GM19099 (cell line): ENCODE results near the gene HLCS.

ENCODE experiments used
- POLR2A ChIP-seq: IDR thresholded peaks from 3 replicates; pipeline ENCODE4 v1.6.1; 2011; ENCODE audit warnings: low read depth; ENCODE audit not compliant: insufficient read length; ENCODE audit errors: extremely low read depth

The HLCS gene

DNA sequence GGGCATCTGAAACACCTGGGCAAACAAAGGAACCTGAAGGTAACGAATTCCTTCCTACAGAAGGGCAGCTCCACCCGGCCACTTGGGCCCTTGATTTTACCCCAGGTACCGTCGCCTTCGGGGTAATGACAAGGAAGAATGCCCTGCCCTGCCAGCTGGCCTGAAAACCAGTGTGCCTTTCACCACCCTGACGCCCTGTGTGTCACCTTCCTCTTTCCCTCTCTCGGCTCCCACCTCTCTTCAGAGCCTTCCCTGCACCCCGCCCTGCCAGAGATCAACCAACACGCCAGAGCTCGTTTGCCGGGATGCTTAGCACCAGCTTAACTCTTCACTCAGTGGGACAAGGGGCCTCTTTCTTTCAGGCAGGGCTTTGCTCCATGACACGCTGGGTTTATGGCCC is 181.5 kb downstream of the HLCS start:
- no peak for TF ChIP-seq POLR2A

DNA sequence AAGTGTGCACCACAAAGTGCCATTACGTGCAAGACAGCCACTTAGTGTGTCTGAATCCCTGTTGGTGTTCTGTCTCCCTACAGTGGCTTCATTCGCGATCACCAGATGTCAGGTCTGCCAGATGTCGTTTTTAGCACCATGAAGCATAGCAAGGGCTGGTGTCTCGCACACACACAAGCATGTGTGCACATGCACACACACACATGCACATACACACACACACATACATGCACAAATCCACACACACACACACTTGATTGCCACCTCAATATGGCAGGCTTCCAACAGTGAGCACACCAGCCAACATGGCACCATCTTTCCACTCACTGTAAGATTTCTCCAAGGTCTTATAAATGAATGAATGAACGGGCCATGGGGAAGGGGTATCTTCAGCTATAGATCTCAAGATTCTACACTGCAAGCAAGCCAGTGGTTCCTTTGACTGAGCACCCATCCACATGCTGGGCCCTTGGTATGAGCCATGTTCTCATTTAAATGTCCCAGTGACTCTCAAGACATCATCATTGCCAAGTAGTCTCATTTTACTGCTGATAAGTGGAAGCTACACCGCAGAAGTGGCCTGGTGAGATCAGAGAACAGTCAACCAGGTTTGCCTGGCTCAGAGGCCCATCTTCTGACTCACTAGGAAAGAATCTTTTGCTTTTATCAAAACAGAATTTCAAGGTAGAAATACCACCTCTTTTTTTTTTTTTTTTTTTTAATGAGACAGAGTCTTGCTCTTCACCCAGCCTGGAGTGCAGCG is 182.7 kb downstream of the HLCS start:
- no peak for TF ChIP-seq POLR2A

- no peak for TF ChIP-seq POLR2A
These were observed 185.6 kb downstream of the HLCS start for GRCh38 chr21:36780861-36781260.

DNA sequence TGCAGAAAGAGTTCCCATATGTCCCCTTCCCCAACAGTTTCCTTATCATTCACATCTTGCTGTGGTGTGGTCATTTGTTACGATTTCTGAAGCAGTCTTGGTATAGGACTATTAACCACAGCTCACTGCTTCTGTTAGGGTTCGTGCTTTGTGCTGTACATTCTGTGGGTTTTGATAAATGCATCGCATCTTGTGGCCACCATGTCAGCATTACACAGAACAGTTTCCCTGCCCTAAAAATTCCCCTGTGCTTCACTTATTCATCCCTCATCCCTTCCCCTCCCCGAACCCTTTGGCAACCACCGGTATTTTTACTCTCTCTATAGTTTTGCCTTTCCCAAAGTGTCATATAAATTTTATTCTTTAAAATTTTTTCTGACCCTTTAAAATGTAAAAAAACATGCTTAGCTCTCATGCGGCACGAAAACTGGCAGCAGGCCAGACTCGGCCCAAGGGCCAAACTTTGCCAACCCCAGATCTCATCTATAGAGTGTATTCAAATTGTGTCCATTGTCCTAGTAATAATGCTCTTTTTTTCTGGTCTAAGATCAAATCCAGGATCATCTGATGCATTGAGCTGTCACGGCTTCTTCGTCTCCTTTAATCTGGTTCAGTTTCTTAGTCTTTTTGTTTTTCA is 189.4 kb downstream of the HLCS start:
- no peak for TF ChIP-seq POLR2A

GRCh38 chr21:36773995-36774394 is 192.5 kb downstream of the HLCS start:
- TF ChIP-seq POLR2A, result no peak

DNA sequence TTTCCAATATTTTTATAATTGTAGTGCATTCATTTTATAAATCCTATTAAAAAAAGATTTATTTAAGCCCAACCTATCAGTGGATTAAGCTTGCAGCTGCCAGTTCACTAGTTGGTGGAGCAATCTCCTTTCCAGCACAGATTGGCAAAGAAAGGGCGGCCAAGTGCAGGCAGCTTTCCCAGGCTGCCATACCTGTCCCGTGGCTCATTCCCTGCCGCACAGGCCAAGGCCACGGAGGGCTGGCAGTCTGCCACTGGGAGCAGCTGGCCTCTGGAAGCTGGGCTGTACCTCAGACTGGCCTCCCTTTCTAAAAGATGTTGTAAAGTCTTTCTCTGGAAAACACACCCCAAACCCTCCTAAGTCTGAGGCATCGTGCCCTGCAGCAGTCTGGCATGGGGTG is 193.4 kb downstream of the HLCS start:
- no peak for TF ChIP-seq POLR2A

DNA sequence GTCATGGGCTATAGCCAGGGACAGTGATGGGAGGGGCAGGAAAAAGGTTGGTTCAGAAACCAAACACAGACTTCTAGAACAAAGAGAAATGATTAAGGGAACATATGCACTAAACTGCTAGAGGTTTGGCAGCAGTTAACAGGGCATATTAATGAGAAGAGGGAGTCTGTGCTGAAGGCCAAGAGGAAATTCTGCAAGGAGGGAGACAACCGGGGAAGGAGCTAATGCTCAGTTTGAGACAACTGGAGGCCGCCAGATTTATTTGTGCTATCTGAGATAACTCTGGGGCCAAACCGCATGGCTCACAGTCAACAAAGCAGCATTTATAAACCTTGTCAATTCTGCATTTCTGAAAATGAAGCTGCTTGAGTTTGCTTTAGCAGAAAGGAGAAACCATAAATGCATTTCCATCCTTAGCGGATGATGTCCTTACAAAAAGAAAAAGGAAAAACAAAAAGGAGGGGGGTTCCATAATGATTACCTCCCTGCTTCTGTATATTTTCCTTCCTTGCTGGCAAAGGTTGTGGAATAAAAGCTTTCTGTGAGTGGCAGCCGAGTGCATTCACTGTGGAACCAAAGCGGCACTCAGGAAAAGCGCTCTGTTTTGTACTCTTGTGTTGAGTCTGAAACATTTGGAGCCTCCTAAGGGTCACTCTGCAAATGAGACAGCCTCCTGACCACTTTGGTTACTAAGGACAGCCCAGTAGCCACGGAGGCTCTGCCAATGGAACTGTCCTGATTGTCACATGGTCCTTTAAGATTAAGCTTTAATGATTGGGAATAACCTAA is 197.2 kb downstream of the HLCS start:
- TF ChIP-seq POLR2A, result no peak

DNA sequence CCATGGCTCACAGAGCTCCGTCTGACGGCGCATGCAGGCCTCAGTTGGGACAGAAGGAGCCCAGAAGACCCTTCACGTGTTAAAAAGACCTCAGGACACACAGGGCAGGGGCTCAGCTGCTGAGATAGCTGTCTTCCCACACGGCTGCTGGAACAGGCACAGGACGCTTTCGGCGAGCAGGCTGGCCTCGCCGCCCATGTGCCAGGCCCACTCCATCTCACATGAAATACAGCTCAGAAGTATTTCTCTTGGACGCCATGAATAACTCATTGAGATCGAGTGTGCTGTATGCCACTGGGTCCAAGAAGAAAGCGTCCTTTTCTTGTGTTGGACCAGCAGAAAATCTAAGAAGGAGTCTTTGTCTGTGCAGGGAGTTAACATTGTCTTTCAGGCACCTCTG is 198.0 kb downstream of the HLCS start:
- TF ChIP-seq POLR2A, result no peak

DNA sequence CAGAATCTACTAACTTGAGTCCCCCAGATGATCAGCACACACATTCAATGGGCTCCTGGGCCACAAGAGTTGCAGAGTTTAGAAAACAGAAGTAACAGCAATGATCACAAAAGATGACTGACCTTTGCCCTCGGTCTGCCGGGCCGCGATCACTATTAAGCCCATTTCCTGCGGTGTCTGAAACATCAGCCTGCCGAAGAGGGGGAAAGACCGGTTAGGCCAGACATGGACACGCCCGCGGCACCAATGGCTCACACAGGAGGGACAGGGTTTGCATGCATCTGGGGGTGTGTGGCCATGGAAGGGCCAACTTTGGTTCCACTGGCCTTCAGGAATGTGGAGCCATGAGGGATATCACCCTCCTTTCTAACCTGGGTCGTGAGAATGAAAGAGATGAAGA is 199.4 kb downstream of the HLCS start:
- TF ChIP-seq POLR2A, result no peak

DNA sequence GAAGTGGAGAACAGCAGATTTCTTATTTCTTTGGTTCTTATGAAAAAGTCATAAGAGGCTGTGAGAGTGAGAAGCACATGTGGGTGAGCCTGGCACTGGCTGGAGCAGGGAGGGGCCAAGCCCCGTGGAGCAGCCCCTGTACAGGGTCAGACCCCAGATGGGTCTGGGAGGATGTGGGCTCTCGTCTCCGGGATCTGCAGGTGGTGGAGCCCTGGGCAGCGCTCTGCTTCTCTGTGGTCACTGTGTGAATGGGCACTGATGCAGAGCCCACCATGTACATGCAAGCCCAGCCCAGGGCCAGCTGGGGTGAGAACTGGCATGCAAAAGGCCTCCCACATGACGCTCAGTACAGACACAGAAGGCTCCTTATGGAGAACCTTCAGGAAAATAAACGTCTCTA is 200.0 kb downstream of the HLCS start:
- no peak for TF ChIP-seq POLR2A

DNA sequence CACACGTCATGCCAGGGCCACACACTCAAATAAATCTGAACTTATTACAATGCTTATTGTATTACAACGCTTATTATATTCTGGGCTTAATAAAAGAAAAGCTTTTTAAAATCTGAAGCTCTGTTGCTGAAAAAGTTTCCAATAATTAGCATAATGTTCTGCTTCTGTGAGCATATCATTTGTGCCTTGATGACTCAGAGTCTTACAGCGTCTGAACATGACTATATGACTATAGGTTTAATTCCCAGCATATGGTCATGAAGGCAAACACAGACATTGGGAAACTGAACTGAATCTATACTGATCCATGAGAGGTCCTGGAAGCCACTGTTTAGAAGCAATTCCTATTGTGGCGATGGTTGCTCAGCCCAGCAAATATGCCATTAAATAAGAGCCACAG is 201.2 kb downstream of the HLCS start:
- TF ChIP-seq POLR2A, result no peak

GRCh38 chr21:36763305-36763704 is 203.2 kb downstream of the HLCS start:
- no peak for TF ChIP-seq POLR2A

DNA sequence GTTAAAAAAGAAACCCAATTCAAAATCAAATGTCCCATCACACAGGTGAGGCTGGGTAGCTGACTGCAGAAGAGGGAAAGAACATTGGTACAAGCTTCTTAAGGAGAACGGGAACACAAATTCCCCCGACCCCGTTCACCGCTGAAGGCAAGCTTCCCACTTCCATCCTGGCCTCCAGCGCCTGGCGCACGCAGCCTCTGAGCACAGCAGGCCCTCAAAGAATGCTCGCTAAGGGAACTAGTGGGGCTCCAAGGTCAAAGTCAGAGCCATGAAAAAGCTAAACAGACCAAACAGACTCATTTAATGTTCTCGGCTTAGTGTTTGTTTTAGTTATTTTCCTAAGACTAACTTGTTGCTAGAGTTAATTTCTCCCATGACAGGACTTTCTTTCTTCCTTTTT is 203.8 kb downstream of the HLCS start:
- no peak for TF ChIP-seq POLR2A

DNA sequence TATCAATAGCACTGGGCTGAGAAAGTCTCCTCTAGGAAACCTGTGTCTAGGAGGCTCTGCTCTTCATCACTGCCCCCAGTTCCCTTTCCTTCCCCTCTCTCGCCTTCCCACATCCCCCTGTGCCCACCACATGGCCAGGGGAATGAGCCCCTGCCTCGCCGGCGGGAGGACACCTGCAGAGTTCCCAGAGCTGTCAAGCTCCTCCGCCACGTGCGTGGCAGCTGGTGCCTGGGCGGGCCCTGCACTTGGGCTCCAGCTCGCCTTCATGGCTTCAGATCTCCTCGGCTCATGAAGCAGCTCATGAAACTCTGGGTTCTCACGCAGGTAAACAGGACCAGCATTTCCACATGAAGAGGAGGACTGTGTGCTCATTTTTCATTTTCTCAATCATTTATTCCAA is 204.8 kb downstream of the HLCS start:
- TF ChIP-seq POLR2A, result no peak

- no peak for TF ChIP-seq POLR2A
These were observed 207.0 kb downstream of the HLCS start for GRCh38 chr21:36759348-36760083.
